Left renal cortex interstitium (tissue), 4 donors: Measurements from ENCODE around the gene HAUS2. TPM values are rescaled to one million over a fixed set of nuclear protein-coding genes. Genes with fewer than 3 reads are reported as not detected.
A peak's percentile ranks its signal among the peaks of the same experiment; 100 is the strongest.
"Not testable (repeated sequence)": the region's sequence is repeated elsewhere in the genome, so short reads cannot be mapped to it uniquely, and the experiment has no call there.

Experiments
- DNase-seq, 4 donors: peaks; one replicate each; pipeline ENCODE4 v3.0.0-alpha.2; 2013; ENCODE audit warnings: low read depth in 4 of 4, low spot score in 2 of 4, missing footprints in 1 of 4
- polyA plus RNA-seq, 4 donors: library from polyadenylated mRNA; unstranded; fragments of 120-200 nt; gene quantifications; one replicate each; pipeline ENCODE4 v1.2.1, GENCODE V29; 2013; ENCODE audit not compliant: insufficient read length in 4 of 4

The HAUS2 gene
- polyA plus RNA-seq, 4 donors, result 20.0 to 26.5 (median 23.6) TPM

- peak; percentile 78 to 96 (median 92) for DNase-seq
Measured at GRCh38 chr15:42575188-42576039, 26.8 kb downstream of the HAUS2 start, which contains the start of gene STARD9. Gene STARD9 (plus strand): TSS chr15:42575606. CDS start chr15:42575716, 110 bp downstream.

GRCh38 chr15:42576040-42576594 lies 27.5 kb downstream of the HAUS2 start:
- DNase-seq, result no peak

GRCh38 chr15:42576776-42577175 lies 28.1 kb downstream of the HAUS2 start:
- no peak for DNase-seq

- no peak for DNase-seq
Measured at GRCh38 chr15:42577514-42578031, 28.9 kb downstream of the HAUS2 start.

- no peak for DNase-seq
Measured at GRCh38 chr15:42578984-42579537, 30.4 kb downstream of the HAUS2 start.

- peak in 2 of 4 donors; percentile 71 to 78 for DNase-seq
Measured at GRCh38 chr15:42581272-42581730, 32.7 kb downstream of the HAUS2 start.

- no peak for DNase-seq
Measured at GRCh38 chr15:42582569-42583375, 34.1 kb downstream of the HAUS2 start.

GRCh38 chr15:42584031-42584765 lies 35.6 kb downstream of the HAUS2 start:
- DNase-seq, result no peak

GRCh38 chr15:42590619-42591237 lies 42.1 kb downstream of the HAUS2 start:
- no peak for DNase-seq

- DNase-seq, result no peak
Measured at GRCh38 chr15:42591238-42591934, 42.7 kb downstream of the HAUS2 start.

GRCh38 chr15:42592716-42593115 lies 44.1 kb downstream of the HAUS2 start:
- DNase-seq, result no peak

GRCh38 chr15:42593143-42593542 lies 44.5 kb downstream of the HAUS2 start:
- DNase-seq, result no peak

GRCh38 chr15:42594095-42594494 lies 45.5 kb downstream of the HAUS2 start:
- no peak for DNase-seq

- DNase-seq, result no peak
Measured at GRCh38 chr15:42595626-42596240, 47.1 kb downstream of the HAUS2 start.

- DNase-seq, result not testable (repeated sequence)
Measured at GRCh38 chr15:42601316-42601715, 52.7 kb downstream of the HAUS2 start.

GRCh38 chr15:42602501-42602900 lies 53.9 kb downstream of the HAUS2 start:
- DNase-seq, result no peak

- no peak for DNase-seq
Measured at GRCh38 chr15:42603978-42604377, 55.3 kb downstream of the HAUS2 start.
